Stimulated activated CD8-positive, alpha-beta memory T cell treated with anti-CD3 and anti-CD28 coated beads, Interleukin-4, amount 100 ng/mL, for 24 hours (primary cell): ENCODE measurements around the gene METTL17.
A peak's percentile ranks its signal among the peaks of the same experiment; 100 is the strongest.
"Not testable (repeated sequence)": the region's sequence is repeated elsewhere in the genome, so short reads cannot be mapped to it uniquely, and the experiment has no call there.

ENCODE experiments used
- DNase-seq: peaks from one replicate; pipeline ENCODE4 v3.0.0-alpha.2; 2020; ENCODE audit warnings: low read depth

Gene METTL17, protein sequence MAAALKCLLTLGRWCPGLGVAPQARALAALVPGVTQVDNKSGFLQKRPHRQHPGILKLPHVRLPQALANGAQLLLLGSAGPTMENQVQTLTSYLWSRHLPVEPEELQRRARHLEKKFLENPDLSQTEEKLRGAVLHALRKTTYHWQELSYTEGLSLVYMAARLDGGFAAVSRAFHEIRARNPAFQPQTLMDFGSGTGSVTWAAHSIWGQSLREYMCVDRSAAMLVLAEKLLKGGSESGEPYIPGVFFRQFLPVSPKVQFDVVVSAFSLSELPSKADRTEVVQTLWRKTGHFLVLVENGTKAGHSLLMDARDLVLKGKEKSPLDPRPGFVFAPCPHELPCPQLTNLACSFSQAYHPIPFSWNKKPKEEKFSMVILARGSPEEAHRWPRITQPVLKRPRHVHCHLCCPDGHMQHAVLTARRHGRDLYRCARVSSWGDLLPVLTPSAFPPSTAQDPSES

DNA sequence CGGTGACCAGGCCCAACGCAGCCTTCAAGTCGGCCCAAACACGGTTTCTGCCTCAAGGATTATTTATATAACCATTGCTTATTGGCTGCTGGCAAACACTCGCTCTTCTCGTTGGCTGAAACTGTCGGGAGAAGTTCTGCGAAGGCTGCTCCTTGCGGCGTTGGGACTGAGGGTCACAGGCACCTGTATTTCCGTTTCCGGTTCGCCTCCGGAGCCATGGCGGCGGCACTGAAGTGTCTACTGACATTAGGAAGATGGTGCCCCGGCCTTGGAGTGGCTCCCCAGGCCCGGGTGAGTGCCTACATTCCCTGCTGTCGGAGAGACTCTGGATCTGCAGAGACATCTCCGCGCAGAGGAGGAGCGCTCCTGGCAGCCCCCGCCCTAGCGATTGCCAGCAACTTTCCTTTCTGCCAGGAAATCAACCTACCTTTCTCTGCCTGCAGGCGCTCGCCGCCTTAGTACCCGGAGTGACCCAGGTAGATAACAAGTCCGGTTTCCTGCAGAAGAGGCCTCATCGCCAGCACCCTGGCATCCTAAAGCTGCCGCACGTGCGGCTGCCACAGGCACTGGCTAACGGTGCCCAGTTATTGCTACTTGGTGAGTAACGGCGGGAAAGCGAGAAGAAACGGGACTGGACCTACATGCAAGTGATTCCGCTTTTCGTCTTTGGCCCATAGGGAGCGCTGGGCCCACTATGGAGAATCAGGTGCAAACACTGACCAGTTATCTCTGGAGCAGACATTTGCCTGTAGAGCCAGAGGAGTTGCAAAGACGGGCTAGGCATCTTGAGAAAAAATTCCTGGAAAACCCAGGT lies at the start of gene METTL17:
Gene METTL17 (plus strand): TSS at position 194 of the 814 bp plus-strand sequence. CDS start 23 bp downstream, at position 217.
- DNase-seq = peak; percentile 79

DNA sequence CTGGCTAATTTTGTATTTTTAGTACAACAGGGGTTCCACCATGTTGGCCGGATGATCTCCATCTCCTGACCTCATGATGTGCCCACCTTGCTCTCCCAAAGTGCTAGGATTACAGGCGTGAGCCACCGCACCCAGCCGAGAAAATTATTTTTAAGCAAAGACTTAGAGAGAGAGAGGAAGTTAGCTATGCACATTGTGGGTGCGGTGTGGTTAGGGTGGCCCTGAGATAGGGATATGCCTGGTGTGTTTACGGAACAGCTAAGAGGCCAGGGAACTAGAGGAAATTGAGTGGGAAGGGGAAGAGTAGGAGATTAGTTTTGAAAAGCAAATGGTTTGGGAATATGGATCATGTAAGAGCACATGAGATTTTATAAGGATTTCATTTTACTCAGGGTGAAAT lies 44.6 kb upstream of the METTL17 start:
- DNase-seq = not testable (repeated sequence)

DNA sequence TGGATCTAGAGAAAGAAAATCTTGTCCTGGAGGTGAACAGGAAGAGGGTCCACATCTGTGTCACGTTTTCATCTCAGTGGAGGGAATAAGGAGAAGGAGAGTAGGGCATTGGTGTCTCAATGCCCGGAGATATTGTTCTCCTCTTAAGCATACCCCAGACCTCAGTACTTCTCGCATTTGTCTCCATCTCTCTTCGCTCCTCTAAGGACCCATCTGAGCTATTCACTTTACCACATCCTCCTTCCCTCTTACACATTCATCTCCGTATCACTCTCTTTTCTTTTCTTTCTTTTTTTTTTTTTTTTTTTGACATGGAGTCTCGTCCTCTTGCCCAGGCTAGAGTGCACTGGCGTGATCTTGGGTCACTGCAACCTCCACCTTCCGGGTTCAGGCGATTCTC lies 43.1 kb upstream of the METTL17 start:
- DNase-seq = not testable (repeated sequence)

DNA sequence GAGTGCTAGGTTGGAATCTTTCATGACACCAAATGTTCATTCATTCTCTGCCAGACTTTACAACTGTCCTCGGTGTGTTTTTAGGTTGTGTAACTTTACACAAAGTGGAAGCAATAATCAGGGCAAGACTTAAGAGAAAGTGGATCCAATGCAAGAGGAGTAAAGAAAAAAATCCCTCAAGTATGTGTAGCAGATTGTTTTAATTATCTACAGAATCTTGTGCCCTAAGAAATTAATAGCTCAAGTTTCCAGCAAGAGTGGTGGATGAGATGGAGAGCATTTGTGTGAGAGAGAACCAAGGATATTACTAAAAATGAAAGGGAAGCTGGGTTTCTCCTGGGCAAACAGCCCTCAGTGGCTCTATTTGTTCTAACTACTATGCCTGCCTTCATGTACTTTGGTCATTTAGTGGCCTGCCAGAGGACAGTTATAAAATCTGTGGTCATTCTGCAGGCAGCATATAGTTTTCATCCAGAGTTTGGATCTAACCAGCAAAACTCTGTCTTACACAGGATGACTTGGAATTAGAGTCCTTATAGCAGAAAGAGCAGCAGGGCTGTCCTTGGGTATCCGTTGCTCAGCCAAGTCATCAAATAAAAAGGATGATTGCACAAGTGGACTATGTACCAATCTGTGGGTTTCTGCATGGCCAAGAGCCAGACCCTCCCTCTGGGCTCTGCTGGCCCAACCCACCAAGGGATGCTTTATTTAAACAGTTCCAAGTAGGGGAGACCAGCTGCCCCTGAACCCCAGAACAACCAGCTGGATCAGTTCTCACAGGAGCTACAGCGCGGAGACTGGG lies 34.8 kb upstream of the METTL17 start, which contains the start of gene RNASE2:
Gene RNASE2 (plus strand): TSS at position 752 of the 802 bp plus-strand sequence. CDS start 285 bp downstream, outside the sequence.
- DNase-seq = not testable (repeated sequence)

DNA sequence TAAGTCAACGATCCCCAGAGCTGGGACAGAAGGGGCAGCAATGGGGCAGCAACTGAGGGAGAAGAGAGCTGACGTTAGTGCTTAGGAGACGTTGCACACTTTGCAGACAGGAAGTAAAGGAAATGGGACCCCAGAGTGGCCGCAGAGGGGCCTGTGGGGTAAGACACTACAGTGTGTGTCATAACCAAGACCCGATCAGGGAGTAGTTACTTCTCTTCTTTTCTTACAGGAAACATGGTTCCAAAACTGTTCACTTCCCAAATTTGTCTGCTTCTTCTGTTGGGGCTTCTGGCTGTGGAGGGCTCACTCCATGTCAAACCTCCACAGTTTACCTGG lies 34.3 kb upstream of the METTL17 start:
- not testable (repeated sequence) for DNase-seq

DNA sequence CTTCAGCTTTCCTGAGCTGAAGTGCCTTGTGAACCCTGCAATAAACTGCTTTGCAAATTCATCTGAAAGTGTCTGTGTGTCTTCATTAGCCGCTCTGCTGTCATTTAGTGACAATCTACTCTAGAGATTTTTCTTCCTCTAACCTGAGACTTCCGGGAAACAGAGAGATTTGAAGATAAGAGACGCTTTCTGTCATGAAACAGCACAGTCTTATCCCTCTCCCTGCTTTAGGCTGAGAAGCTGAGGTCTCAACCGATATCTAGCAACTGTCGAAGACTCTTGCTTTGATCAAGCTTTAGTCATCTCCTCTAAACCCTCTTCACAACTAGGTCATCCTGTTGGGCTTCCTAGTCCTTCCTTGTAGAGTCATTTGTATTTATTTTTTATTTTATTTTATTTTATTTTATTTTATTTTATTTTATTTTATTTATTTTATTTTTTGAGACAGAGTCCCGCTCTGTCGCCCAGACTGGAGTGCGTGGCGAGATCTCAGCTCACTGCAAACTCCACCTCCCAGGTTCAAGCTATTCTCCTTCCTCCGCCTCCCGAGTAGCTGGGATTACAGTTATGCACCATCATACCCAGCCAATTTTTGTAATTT lies 33.3 kb upstream of the METTL17 start:
- no peak for DNase-seq

DNA sequence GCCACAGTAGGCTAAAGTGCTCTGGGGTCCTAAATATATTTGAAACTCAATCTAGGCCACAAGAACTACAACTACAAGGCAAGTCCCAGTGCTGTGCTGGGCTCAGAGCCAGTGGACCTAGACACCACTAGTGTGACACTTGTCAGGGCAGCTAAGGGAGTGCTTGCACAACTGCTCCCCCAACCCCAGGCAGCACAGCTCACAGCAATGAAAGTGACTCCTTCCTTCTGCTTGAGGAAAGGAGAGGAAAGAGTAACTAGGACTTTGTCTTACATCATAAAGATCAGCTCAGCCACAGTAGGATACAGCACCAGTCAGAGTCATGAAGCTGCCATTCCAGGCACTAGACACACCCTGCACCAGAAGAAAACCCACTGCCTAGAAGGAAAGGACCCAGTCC lies 30.8 kb upstream of the METTL17 start:
- DNase-seq = not testable (repeated sequence)

DNA sequence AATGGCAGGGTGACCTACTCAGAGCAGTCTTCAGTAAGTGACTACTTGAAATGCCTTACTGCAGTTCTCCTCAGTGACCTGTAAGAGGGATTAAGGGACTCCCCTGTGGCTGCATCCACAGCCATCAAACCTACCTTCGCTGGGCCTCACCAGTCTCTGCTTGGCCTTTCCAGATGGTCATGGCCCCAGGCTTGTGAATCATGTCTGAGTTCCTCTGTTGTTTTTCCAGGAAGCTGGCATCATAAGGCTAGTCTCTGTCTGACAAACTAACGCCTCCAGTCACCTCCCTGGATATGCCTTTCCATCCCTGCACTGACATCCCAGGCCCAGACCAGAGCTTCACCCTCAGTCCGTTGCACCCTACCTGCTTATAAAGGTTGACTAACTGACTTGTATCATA lies 20.4 kb upstream of the METTL17 start:
- no peak for DNase-seq

DNA sequence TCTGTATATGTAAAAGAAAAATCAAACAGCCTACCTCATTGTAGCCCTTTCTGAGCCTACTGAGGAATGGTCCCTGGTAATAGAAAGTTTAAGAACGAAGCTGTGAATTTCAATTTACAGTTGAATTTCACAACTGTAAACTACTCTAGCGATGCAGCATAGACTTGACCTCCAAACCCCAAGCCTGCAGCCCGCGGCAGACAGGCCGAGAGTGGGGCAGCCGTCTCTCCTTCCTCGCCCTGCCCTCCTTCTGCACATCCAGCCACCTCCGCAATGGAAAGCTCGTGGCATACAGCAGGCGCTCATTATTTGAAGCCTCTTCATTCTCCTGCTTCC lies 19.2 kb upstream of the METTL17 start:
- DNase-seq = no peak

DNA sequence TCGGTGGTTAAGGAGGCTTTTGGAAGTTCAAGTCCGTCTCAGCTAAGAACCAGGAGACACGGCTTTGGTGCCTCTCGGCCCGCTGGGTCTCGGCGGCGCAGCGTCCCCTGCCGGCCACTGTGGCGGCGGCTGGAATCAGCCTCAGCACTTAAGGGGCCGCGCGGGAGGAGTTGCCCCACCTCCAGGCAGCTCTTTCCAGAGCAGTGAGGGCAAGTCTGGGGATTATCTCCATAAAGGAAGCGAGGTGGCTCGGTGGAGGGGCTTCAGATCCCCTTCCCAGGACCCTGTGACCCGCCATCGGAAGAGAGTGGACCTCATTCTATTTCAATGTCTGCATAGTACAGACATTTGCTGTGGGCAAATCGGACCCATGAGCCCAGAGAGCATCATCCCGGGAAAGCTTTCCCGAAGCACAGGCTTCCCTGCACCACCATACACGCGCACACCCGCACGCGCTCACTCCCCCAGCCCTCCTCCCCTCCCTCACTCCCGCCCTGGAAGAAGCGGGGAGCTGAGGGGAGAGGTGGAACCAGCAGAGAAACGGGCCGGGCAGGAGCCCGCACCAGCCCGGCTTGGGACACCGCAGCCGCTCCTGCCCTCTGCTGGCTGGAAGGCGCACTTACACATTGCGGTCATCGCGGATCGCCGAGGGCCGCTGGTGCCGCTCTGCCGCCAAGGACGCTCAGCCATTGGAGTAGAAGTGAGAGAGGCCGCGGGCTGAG lies 18.6 kb upstream of the METTL17 start:
- DNase-seq = peak; percentile 69

DNA sequence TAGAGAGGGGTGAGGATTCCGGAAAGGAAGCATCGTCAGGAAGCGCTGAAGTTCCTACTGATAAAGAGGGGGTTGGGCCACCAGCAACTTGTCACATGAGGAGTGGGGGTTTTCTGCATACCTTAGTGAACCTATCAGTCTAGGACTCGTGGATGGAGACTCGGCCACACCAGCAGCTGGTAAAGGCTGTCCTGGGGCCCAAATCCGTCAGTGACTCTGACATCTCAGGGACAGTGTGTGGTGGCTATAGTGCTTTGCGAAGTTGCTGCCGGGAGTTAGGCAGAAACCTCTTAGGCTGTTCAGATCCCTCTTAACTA lies 18.1 kb upstream of the METTL17 start:
- DNase-seq = no peak

DNA sequence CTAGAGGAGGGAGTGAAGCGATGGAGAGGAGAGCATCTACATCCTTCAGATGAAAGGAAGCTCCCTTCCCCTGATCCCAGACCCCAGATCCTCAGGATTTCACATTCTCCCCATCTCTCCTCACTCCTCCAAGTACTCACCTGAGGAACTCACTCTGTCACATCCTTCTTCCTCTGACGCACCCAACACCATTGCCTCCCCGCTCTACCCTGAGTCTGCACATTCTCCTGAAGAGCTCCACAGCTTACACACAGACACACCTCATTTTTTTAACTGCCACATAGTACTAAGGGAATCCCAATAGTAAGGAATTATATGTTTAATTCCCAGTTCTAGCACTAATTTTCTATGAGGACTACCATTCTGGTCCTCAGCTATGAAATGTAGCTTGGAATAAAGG lies 16.3 kb upstream of the METTL17 start:
- DNase-seq = no peak

DNA sequence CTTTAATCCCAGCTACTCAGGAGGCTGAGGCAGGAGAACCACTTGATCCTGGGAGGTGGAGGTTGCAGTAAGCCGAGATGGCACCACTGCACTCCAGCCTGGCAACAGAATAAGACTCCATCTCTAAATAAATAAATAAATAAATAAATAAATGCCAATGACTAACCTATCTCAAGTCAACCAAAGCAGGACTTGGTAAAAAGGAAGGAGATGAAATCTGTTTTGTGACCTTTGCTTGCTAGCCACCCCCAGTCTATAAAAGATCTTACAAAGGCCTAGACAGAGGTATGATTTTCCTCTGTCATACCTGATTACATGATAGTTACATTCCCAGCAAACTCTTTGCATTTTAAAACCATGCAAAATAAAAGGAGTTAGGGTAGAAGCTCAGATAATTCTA lies 13.5 kb upstream of the METTL17 start:
- DNase-seq = no peak

DNA sequence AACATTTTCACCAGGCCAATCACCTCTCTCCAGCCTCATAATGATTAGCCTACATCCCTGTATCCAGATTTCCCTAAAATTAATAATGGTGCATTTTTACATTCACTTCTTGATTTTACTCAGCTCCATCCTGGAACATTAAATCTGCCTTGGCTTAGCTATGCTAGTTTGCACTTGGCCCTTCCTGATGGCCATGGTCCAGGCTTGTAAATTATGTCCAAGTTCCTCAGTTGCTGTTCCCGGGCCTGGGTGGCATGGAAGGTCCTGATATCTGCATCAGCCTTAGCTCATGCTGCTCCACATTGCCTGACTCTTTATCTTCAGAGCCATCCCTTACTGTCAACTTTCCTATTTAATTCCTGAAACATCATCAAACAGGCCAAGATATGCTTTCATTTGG lies 11.1 kb upstream of the METTL17 start:
- DNase-seq = no peak

DNA sequence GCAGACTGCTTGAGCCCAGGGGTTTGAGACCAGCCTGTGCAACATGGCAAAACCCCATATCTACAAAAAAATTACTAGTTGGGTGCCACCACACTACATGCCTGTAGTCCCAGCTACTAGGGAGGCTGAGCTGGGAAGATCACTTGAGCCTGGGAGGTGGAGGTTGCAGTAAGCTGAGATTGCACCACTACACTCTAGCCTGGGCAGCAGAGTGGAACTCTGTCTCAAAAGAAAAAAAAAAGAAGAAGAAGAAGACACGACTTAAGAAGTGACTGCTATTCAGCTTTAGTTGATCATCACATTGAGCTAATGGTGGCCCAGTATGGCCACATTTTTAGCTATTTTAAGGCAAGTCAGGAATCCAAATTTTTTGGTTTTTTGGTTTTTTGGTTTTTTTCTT lies 8.9 kb upstream of the METTL17 start:
- no peak for DNase-seq

DNA sequence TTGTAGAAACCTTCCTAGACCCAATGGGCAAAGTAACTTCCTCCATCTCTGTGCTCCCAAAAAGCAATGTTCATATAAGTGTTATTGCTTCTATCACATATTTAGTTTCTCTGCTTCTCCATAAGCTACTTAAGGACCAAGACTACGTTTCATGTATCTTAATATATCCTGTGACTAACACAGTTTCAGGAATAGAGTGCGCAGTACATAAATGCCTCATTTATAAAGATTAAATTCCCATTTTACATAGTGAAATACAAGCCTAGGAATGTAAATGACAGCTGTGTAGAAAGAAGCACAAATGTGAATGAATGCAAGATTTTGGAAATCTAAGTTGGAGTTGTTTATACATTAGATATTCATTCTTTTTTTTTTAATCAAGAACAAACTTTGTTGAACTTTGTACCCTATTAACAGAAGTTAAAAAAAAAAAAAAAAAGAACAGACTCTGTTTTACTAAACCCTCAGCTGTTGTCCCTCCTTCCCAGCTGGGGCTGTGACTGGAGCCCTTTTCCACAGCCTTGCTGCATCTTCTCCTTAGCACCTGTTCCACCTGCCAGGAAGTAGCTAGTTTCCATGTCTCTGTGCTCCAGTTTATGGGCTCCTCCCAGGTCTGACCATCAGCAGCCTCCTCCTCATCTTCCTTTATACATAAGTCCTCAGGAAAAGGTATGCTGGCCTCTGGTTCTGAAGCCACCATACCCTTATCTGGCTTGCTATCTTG lies 7.0 kb upstream of the METTL17 start:
- no peak for DNase-seq

DNA sequence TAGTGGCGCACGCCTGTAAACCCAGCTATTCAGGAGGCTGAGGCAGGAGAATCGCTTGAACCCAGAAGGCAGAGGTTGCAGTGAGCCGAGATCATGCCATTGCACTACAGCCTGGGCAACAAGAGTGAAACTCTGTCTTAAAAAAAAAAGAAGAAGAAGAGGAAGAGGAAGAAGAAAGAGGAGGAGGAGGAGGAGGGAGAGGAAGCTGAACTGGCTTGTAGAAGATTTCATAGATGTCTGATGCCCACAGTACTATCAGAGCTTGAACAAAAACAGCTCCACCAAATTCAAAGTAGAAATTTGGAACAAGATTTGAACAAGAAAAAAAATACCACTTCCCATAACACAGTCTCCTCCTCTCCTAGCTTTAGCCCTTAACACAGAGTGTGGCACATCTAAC lies 4.1 kb upstream of the METTL17 start:
- not testable (repeated sequence) for DNase-seq

DNA sequence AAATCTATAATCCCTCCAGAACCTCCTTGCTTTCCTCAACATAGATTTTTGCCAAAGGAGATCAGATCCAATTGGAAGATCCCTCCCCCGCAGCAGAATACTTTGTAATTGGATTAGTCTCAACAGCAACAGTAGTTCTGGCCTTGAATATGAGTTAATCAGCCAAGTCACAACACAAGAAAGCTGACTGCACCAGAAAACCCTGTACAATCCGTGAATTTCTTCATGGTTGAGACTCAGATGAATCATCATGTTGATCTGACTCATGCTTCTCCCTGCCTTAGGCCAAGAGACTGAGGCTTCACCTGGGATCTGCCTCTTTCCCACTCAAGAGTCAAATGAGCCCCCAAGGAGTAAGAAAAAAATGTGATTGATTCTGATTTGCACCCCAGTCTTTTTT lies 3.0 kb upstream of the METTL17 start:
- no peak for DNase-seq

DNA sequence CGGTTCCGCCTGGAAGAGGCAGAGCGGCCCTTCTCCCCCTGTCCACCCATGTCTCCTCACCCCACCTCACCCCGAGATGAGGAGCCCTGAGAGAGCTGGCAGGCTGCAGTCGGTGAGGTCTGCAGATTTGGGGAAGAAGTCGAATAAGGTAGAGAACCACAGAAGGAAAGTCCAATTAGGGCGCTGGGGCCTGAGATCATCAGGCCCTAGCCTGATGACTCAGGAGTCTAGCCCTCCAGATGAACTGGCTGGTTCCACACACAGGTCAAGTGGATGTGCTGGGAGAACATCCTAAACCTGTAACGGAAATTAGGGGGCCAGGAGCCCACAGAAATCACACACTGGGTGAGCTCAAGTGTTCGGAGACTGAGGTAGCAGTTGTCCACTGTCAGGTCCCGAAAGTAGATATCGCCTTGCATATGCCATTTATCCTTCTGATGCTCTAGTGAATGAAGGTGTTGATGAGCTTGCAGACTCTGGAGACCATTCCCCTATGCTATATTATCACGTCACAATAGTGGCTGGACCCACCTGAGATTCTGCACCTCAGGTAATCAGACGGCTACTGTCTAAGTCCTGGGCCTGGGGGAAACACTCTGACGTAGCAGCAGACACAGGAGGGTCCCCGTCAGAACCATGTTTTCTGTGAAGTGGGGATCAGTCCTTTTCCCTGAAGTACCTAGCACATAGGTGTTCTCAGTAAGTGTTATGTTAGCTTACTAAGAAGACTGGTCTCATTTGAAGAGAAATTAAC lies 886 bp upstream of the METTL17 start:
- no peak for DNase-seq

DNA sequence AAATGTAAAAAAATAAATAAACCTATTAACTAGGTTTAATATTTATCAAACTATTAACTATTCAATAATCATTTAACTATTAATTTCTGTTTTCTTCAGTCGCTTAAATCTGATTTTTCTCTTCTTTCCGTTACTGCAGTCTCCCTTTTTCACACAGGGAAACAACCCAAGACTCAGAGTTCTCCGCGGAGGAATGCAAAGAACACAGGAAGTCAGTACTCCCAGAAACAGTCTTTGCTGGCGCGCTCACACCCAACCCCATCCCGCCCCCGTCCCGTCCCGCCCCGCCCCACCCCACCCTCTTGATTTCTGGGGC lies 351 bp upstream of the METTL17 start:
- no peak for DNase-seq
